ENCODE measurements around the gene ETFA. TPM values are rescaled to one million over a fixed set of nuclear protein-coding genes. Genes with fewer than 3 reads are reported as not detected.

Gene ETFA
- total and polyA plus RNA-seq, 11 donors: 210 to 536 (median 309) TPM

DNA sequence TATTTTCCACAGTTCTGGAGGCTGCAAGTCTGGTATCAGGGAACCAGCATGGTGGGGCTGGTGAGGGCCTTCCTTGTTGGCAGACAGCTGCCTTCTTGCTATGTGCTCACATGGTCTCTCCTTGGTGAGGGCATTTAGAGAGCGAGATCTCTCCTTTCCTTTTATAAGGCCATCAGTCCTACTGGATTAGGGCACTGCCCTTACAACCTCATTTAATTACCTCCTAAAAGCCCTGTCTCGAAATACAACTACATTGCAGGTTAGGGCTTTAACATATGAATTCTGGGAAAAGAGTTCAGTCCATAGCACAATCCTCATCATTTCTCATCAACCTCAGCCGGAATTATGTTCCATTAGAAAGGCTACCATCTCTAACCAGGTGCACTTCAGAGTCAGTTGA lies 47.2 kb upstream of the ETFA start:
- no peaks in the 10 kb centered on the region for H3K4me1 ChIP-seq
- H3K27ac ChIP-seq: no peak overlapping the region
- no peak for TF ChIP-seq POLR2A (IDR thresholded peaks at IDR 0.05)
- TF ChIP-seq, protein P1, sequence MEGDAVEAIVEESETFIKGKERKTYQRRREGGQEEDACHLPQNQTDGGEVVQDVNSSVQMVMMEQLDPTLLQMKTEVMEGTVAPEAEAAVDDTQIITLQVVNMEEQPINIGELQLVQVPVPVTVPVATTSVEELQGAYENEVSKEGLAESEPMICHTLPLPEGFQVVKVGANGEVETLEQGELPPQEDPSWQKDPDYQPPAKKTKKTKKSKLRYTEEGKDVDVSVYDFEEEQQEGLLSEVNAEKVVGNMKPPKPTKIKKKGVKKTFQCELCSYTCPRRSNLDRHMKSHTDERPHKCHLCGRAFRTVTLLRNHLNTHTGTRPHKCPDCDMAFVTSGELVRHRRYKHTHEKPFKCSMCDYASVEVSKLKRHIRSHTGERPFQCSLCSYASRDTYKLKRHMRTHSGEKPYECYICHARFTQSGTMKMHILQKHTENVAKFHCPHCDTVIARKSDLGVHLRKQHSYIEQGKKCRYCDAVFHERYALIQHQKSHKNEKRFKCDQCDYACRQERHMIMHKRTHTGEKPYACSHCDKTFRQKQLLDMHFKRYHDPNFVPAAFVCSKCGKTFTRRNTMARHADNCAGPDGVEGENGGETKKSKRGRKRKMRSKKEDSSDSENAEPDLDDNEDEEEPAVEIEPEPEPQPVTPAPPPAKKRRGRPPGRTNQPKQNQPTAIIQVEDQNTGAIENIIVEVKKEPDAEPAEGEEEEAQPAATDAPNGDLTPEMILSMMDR (IDR thresholded peaks at IDR 0.05): no peak
- H3K9me3 ChIP-seq: no peaks in the 10 kb centered on the region
- ATAC-seq: no peak
- intact Hi-C loops (cut with DNase I): no loop called here
- H3K4me3 ChIP-seq: no peak overlapping the region
- H3K27me3 ChIP-seq: no peaks in the 10 kb centered on the region
- H3K36me3 ChIP-seq: peaks cover 0 to 8% (median 0%) of the 10 kb centered on the region in 9 donors
- no peak for DNase-seq
- 96 to 100% (median 98%) methylated on average over 3 of the region's 3 CpGs for WGBS, 4 donors

DNA sequence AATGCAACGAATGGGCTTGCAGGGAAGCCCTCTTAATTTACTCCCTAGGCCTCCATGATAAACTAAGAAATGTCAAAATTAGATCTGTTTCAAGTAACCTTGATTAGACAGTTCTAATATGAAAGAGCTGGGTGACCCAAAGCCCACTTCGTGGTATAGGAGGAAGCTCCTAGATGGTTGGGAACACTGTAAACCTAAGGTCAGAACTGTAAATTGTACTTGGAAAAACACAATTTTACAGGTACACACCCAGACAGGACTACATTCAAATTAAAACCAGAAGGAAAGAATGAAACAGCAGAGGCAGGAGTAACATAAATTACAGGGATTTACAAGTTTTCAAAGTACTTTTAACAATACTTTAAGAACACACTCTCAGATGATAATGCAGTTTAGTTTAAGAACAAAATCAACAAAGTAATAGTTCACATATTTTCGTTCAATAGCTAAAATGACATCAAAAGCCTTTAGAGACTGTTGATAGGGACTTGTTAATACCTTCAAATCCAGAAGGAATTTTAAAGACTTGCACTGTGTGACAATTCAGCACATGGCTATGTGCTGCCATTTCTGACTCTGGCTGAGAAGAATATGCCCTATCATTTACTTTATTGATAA lies 43.7 kb upstream of the ETFA start:
- Histone ChIP-seq H3K9me3 (no peaks in the 10 kb centered on the region), H3K4me1 (no peaks in the 10 kb centered on the region), H3K27me3 (no peaks in the 10 kb centered on the region), H3K36me3 (peaks cover 0 to 24% (median 0%) of the 10 kb centered on the region in 9 donors), H3K4me3 (no peak overlapping the region), H3K27ac (no peak overlapping the region)
- no peak for DNase-seq
- no peak for TF ChIP-seq POLR2A (IDR thresholded peaks at IDR 0.05)
- TF ChIP-seq, protein P1 (IDR thresholded peaks at IDR 0.05): no peak
- intact Hi-C loops (cut with DNase I): no loop called here
- ATAC-seq: no peak
- WGBS, 4 donors: 93 to 96% (median 94%) methylated on average over 3 of the region's 3 CpGs

DNA sequence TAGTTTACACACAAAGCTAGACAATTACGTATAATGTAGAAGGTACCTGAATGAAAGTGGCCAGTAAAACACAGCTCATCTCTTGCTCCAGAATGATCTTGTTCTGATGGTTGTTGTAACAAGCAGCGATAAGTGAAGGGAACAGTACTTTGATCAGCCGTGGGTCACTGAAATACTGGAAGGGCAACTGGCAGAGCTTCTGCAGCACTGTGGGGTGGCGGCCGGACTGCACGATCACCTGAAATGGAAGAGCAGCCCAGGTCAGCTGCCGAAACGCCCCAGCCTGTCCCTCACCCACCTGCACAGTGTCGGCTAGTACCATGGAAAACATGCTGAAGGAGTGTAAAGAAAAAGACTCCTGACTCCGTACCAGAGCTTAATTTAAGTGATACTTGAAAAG lies 42.6 kb upstream of the ETFA start:
- intact Hi-C loops (cut with DNase I): no loop called here
- Histone ChIP-seq H3K9me3 (no peaks in the 10 kb centered on the region), H3K27ac (no peak overlapping the region), H3K4me3 (no peak overlapping the region), H3K4me1 (no peaks in the 10 kb centered on the region), H3K36me3 (peaks cover 0 to 21% (median 0%) of the 10 kb centered on the region in 9 donors), H3K27me3 (peaks cover 0 to 7% (median under 1%) of the 10 kb centered on the region in 9 donors)
- ATAC-seq: no peak
- 92 to 97% (median 96%) methylated on average over 10 of the region's 10 CpGs for WGBS, 4 donors
- DNase-seq: no peak
- TF ChIP-seq, protein P1 (IDR thresholded peaks at IDR 0.05): no peak
- TF ChIP-seq POLR2A (IDR thresholded peaks at IDR 0.05): no peak

DNA sequence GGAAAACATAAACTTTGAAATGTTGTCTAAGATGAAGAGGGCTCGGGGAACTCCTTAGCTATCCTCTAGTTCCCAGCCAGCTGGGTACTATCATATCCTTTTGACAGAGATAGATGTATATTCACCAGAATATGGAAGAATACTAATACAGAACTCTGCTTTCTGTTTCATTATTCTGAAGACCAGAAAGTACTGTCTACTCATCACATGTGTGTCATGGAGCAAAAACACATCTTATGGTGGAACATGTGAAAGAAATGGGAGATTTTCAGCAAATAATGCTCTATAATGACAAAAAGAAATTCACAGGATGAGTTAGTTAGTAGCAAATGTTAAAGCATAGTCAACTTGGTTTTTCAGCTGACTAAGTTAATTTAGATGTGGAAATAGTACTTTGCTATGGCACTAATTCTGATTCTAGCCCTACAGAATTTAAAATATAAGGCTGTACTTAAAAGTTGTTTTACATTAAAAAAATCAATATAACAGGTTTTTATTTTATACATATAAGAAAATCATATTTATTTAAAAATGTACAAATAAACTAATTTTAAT lies 41.8 kb upstream of the ETFA start:
- 94 to 100% (median 96%) methylated on average over 1 of the region's 1 CpG for WGBS, 4 donors
- no peak for ATAC-seq

More for the DNA sequence above, 41.8 kb upstream of the ETFA start:
- H3K4me1 ChIP-seq: no peaks in the 10 kb centered on the region
- intact Hi-C loops (cut with DNase I): no loop called here
- no peak overlapping the region for H3K27ac ChIP-seq
- H3K9me3 ChIP-seq: no peaks in the 10 kb centered on the region
- H3K4me3 ChIP-seq: no peak overlapping the region
- no peak for DNase-seq
- TF ChIP-seq, protein P1 (IDR thresholded peaks at IDR 0.05): no peak
- no peak for TF ChIP-seq POLR2A (IDR thresholded peaks at IDR 0.05)
- H3K27me3 ChIP-seq: peaks cover 0 to 15% (median 7%) of the 10 kb centered on the region in 9 donors
- peaks cover 0 to 21% (median 0%) of the 10 kb centered on the region in 9 donors for H3K36me3 ChIP-seq
